Liver (tissue), 9 donors: ENCODE measurements around the gene RPP25L. TPM values are rescaled to one million over a fixed set of nuclear protein-coding genes. Genes with fewer than 3 reads are reported as not detected.

Experiments
- DNase-seq: peaks from one replicate; pipeline ENCODE4 v3.0.0-alpha.2; 2017; ENCODE audit warnings: low spot score
- H3K27ac ChIP-seq, 2 donors: one replicate each; pipeline ENCODE4 v1.7.0; 2013; ENCODE audit warnings: inconsistent platforms in 2 of 2, low read length in 2 of 2, control low read depth in 1 of 2, low read depth in 1 of 2, mild to moderate bottlenecking in 1 of 2
- H3K27me3 ChIP-seq, 4 donors: one replicate each; pipeline versions ENCODE4 v1.6.1 to v1.7.0; 2013; ENCODE audit warnings: low read length in 3 of 4, inconsistent platforms in 1 of 4, mild to moderate bottlenecking in 1 of 4, moderate library complexity in 1 of 4; ENCODE audit not compliant: control insufficient read depth in 4 of 4, insufficient read depth in 4 of 4
- H3K36me3 ChIP-seq, 4 donors: one replicate each; pipeline versions ENCODE4 v1.6.1 to v1.7.0; 2013; ENCODE audit warnings: low read length in 3 of 4, mild to moderate bottlenecking in 3 of 4, low read depth in 1 of 4, moderate library complexity in 1 of 4; ENCODE audit not compliant: control insufficient read depth in 4 of 4, insufficient read depth in 3 of 4
- H3K4me1 ChIP-seq, 4 donors: one replicate each; pipeline versions ENCODE4 v1.6.1 to v1.7.0; 2013; ENCODE audit warnings: low read length in 3 of 4, mild to moderate bottlenecking in 3 of 4, moderate library complexity in 1 of 4; ENCODE audit not compliant: control insufficient read depth in 4 of 4, insufficient read depth in 4 of 4
- H3K4me3 ChIP-seq, 3 donors: one replicate each; pipeline versions ENCODE4 v1.6.1 to v1.7.0; 2013; ENCODE audit warnings: low read length in 3 of 3, control low read depth in 1 of 3, low read depth in 1 of 3, mild to moderate bottlenecking in 1 of 3
- H3K9ac ChIP-seq, 2 donors: one replicate each; pipeline ENCODE4 v1.7.0; 2013; ENCODE audit warnings: low read length in 2 of 2, mild to moderate bottlenecking in 2 of 2, moderate library complexity in 2 of 2, control low read depth in 1 of 2, low read depth in 1 of 2
- H3K9me3 ChIP-seq, 4 donors: one replicate each; pipeline versions ENCODE4 v1.6.1 to v1.7.0; 2013; ENCODE audit warnings: low read length in 3 of 4; ENCODE audit not compliant: control insufficient read depth in 4 of 4
- ATF3 ChIP-seq: IDR thresholded peaks from 2 replicates; pipeline ENCODE4 v1.6.1; 2016; ENCODE audit warnings: antibody characterized with exemption
- CTCF ChIP-seq: fragments of 150-350 bp; IDR thresholded peaks from 2 replicates; pipeline ENCODE4 v1.5.1; 2017; ENCODE audit warnings: improper control_type of control experiment, low read depth, low read length; ENCODE audit not compliant: missing input control
- FOXA2 ChIP-seq: IDR thresholded peaks from 2 replicates; pipeline ENCODE4 v1.6.1; 2016; ENCODE audit warnings: antibody characterized with exemption
- GABPA ChIP-seq, 2 donors: IDR thresholded peaks in 1 of 2; conservative IDR thresholded peaks in 1 of 2; 2 replicates each; pipeline ENCODE4 v1.6.1; 2016; ENCODE audit warnings: antibody characterized with exemption in 2 of 2, mild to moderate bottlenecking in 1 of 2, moderate library complexity in 1 of 2
- HNF4A ChIP-seq, 2 donors: conservative IDR thresholded peaks; 2 replicates each; pipeline ENCODE4 v1.6.1; 2016; ENCODE audit warnings: antibody characterized with exemption in 2 of 2, mild to moderate bottlenecking in 2 of 2
- JUND ChIP-seq, 2 donors: IDR thresholded peaks; 2 replicates each; pipeline ENCODE4 v1.6.1; 2016; ENCODE audit warnings: antibody characterized with exemption in 2 of 2
- MAX ChIP-seq: IDR thresholded peaks from 2 replicates; pipeline ENCODE4 v1.6.1; 2016; ENCODE audit warnings: antibody characterized with exemption
- NR2F2 ChIP-seq: IDR thresholded peaks from 2 replicates; pipeline ENCODE4 v1.6.1; 2016; ENCODE audit warnings: antibody characterized with exemption
- SP1 ChIP-seq: IDR thresholded peaks from 2 replicates; pipeline ENCODE4 v1.6.1; 2018; ENCODE audit warnings: antibody characterized with exemption, mild to moderate bottlenecking
- TAF1 ChIP-seq: conservative IDR thresholded peaks from 2 replicates; pipeline ENCODE4 v1.6.1; 2016; ENCODE audit warnings: antibody characterized with exemption, mild to moderate bottlenecking
- YY1 ChIP-seq: IDR thresholded peaks from 2 replicates; pipeline ENCODE4 v1.6.1; 2016; ENCODE audit warnings: antibody characterized with exemption, mild to moderate bottlenecking
- ZBTB33 ChIP-seq: IDR thresholded peaks from 2 replicates; pipeline ENCODE4 v1.6.1; 2016; ENCODE audit warnings: antibody characterized with exemption
- WGBS: extraction: QIAGEN DNeasy Blood & Tissue Kit; methylation state at CpG from one replicate; pipeline ENCODE4 v1.1.7; 2013; 5-methylcytosine and 5-hydroxymethylcytosine counted together
- polyA plus RNA-seq, 2 donors: library from polyadenylated mRNA; stranded (reverse) in 1 of 2; unstranded in 1 of 2; fragments of 200-250 nt in 1 of 2; fragments of >200 nt in 1 of 2; fragmentation: Nextera tagmentation in 1 of 2; extraction: Ambion mirVana in 1 of 2; gene quantifications; one replicate each; pipeline versions ENCODE4 v1.2.1 to v1.2.3, GENCODE V29; 2013 to 2015
- total RNA-seq, 2 donors: library from RNA; depleted of rRNA; stranded (reverse); fragments of >200 nt; gene quantifications; one replicate each; pipeline ENCODE4 v1.2.3, GENCODE V29; 2014
- TF ChIP-seq, protein P1 (sequence below): IDR thresholded peaks from 2 replicates; pipeline ENCODE4 v1.6.1; 2016; ENCODE audit warnings: antibody characterized with exemption, mild to moderate bottlenecking
- donor health status: healthy.
- donor health status: healthy.
- donor health status: healthy.
- donor health status: healthy.
- donor health status: healthy.

RPP25L gene
- total and polyA plus RNA-seq, 4 donors: 18.6 to 33.4 (median 24.2) TPM

GRCh38 chr9:34651876-34652601 is 40.1 kb upstream of the RPP25L start, which contains the start of gene IL11RA (continued):
- TF ChIP-seq CTCF (no peak), NR2F2 (peak; percentile 78), GABPA (IDR thresholded peaks at IDR 0.05 in 1 of 2, conservative IDR thresholded peaks at IDR 0.05 in 1 of 2) (peak in 1 of 2 donors; percentile 87), YY1 (peak; percentile 65), JUND (IDR thresholded peaks at IDR 0.05) (no peak), FOXA2 (no peak), HNF4A (conservative IDR thresholded peaks at IDR 0.05) (peak; percentile 96 to 97)

- Histone ChIP-seq H3K9me3 (no peaks in the 10 kb centered on the region), H3K4me1 (peaks cover 14 to 76% (median 68%) of the 10 kb centered on the region in 4 donors), H3K27me3 (no peaks in the 10 kb centered on the region), H3K4me3 (peak overlapping the region; percentile 30 to 70 (median 50)), H3K27ac (peak overlapping the region; percentile 58 to 80), H3K9ac (peak overlapping the region; percentile 56 to 87), H3K36me3 (peaks cover 0 to 15% (median 10%) of the 10 kb centered on the region in 4 donors)
- WGBS: 32% methylated on average over 4 of the region's 4 CpGs
- DNase-seq: no peak
- TF ChIP-seq GABPA (IDR thresholded peaks at IDR 0.05 in 1 of 2, conservative IDR thresholded peaks at IDR 0.05 in 1 of 2) (no peak), MAX (no peak), YY1 (no peak), HNF4A (conservative IDR thresholded peaks at IDR 0.05) (no peak), SP1 (no peak)
- TF ChIP-seq, protein P1, sequence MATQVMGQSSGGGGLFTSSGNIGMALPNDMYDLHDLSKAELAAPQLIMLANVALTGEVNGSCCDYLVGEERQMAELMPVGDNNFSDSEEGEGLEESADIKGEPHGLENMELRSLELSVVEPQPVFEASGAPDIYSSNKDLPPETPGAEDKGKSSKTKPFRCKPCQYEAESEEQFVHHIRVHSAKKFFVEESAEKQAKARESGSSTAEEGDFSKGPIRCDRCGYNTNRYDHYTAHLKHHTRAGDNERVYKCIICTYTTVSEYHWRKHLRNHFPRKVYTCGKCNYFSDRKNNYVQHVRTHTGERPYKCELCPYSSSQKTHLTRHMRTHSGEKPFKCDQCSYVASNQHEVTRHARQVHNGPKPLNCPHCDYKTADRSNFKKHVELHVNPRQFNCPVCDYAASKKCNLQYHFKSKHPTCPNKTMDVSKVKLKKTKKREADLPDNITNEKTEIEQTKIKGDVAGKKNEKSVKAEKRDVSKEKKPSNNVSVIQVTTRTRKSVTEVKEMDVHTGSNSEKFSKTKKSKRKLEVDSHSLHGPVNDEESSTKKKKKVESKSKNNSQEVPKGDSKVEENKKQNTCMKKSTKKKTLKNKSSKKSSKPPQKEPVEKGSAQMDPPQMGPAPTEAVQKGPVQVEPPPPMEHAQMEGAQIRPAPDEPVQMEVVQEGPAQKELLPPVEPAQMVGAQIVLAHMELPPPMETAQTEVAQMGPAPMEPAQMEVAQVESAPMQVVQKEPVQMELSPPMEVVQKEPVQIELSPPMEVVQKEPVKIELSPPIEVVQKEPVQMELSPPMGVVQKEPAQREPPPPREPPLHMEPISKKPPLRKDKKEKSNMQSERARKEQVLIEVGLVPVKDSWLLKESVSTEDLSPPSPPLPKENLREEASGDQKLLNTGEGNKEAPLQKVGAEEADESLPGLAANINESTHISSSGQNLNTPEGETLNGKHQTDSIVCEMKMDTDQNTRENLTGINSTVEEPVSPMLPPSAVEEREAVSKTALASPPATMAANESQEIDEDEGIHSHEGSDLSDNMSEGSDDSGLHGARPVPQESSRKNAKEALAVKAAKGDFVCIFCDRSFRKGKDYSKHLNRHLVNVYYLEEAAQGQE: no peak
Observed at GRCh38 chr9:34651321-34651720, 39.4 kb upstream of the RPP25L start.

DNA sequence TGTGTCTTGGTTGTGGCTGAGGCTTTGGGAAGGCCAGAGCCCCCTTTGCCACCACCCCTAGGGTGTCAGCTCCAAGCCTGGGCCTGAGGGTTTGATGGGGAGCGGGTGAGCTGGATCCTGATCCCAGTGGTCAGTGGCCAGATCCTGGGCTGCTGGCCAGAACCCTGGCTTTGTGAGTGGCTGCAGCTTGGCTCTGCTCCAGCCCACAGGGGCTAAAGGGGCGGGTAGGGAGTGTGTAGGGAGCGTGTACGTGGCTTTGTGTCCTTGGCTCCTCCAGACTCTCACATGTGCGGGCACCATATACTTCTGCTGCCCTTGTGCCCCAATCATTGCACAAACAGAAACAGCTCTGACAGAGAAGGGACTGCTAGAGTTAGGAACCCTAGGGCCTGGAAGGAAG is 38.9 kb upstream of the RPP25L start:
- Histone ChIP-seq H3K27me3 (no peaks in the 10 kb centered on the region), H3K4me3 (no peak overlapping the region)
- TF ChIP-seq FOXA2 (no peak), SP1 (no peak), GABPA (IDR thresholded peaks at IDR 0.05 in 1 of 2, conservative IDR thresholded peaks at IDR 0.05 in 1 of 2) (no peak), TAF1 (no peak), ZBTB33 (no peak), ATF3 (no peak), CTCF (no peak), JUND (IDR thresholded peaks at IDR 0.05) (no peak), YY1 (no peak)
- TF ChIP-seq, protein P1: no peak

More for the DNA sequence above, 38.9 kb upstream of the RPP25L start:
- peak; percentile 66 for DNase-seq
- H3K27ac ChIP-seq: peak overlapping the region; percentile 58 to 80
- peaks cover 14 to 81% (median 73%) of the 10 kb centered on the region in 4 donors for H3K4me1 ChIP-seq
- H3K9ac ChIP-seq: no peak overlapping the region
- no peaks in the 10 kb centered on the region for H3K9me3 ChIP-seq
- WGBS: 41% methylated on average over 5 of the region's 5 CpGs
- H3K36me3 ChIP-seq: peaks cover 0 to 15% (median 10%) of the 10 kb centered on the region in 4 donors
